HEK293 (cell line): ENCODE results near the gene PAQR6.
A peak's percentile ranks its signal among the peaks of the same experiment; 100 is the strongest.

Experiments used
- CTCF ChIA-PET: fragments of 350-600 bp; formaldehyde crosslinking; extraction: SDS; loops from one replicate; lab custom pipeline; 2021; ENCODE audit warnings: antibody characterized with exemption; lab: Yijun Ruan, JAX
- POLR2A ChIA-PET: fragments of 300-600 bp; formaldehyde crosslinking; extraction: SDS; loops from one replicate; lab custom pipeline; 2020; ENCODE audit warnings: antibody characterized with exemption, inconsistent platforms; lab: Yijun Ruan, JAX
- H3K27ac ChIP-seq: fragments of 200-500 bp; sonication (Bioruptor generic); 2 replicates; pipeline ENCODE4 v1.5.1; 2014; ENCODE audit warnings: low read depth, low read length, control low read depth, inconsistent platforms; ENCODE audit errors: extremely low read depth
- H3K36me3 ChIP-seq, 2 experiments: fragments of 200-500 bp in 1 of 2; sonication (Bioruptor generic) in 1 of 2; 1 replicate in 1 of 2; 2 replicates in 1 of 2; pipeline ENCODE4 v1.5.1; 2014 to 2017; ENCODE audit warnings: inconsistent platforms in 2 of 2, low read length in 2 of 2; ENCODE audit not compliant: control insufficient read depth in 2 of 2, insufficient read depth in 1 of 2
- H3K4me1 ChIP-seq: fragments of 200-500 bp; sonication (Bioruptor generic); 2 replicates; pipeline ENCODE4 v1.5.1; 2014; ENCODE audit warnings: mild to moderate bottlenecking, low read length, inconsistent platforms; ENCODE audit not compliant: control insufficient read depth, insufficient read depth
- H3K4me3 ChIP-seq: 2 replicates; pipeline ENCODE4 v1.5.1; 2011; ENCODE audit warnings: low read depth, mild to moderate bottlenecking, control low read depth, low read length, moderate library complexity
- H3K9me3 ChIP-seq: fragments of 200-500 bp; sonication (Bioruptor generic); 2 replicates; pipeline ENCODE4 v1.5.1; 2014; ENCODE audit warnings: low read depth, low read length, inconsistent platforms; ENCODE audit not compliant: control insufficient read depth, insufficient read depth
- KLF1 ChIP-seq: fragments of 450-650 bp; formaldehyde crosslinking; IDR thresholded peaks from 2 replicates; pipeline ENCODE4 v1.5.1; 2016; ENCODE audit warnings: missing biosample characterization, missing genetic modification characterization
- SCRT2 ChIP-seq: fragments of 450-650 bp; formaldehyde crosslinking; IDR thresholded peaks from 2 replicates; pipeline ENCODE4 v1.5.1; 2016; ENCODE audit warnings: missing biosample characterization, missing genetic modification characterization
- ZBTB11 ChIP-seq: fragments of 450-650 bp; formaldehyde crosslinking; conservative IDR thresholded peaks from 2 replicates; pipeline ENCODE4 v1.5.1; 2016; ENCODE audit warnings: low read depth, missing biosample characterization, missing genetic modification characterization
- ZBTB44 ChIP-seq: fragments of 450-650 bp; IDR thresholded peaks from 2 replicates; pipeline ENCODE4 v1.5.1; 2018; ENCODE audit warnings: missing biosample characterization, mild to moderate bottlenecking, missing genetic modification characterization
- ZNF121 ChIP-seq: fragments of 450-650 bp; formaldehyde crosslinking; IDR thresholded peaks from 2 replicates; pipeline ENCODE4 v1.5.1; 2016; ENCODE audit warnings: missing biosample characterization, missing genetic modification characterization
- ZNF510 ChIP-seq: fragments of 450-650 bp; formaldehyde crosslinking; IDR thresholded peaks from 2 replicates; pipeline ENCODE4 v1.5.1; 2018; ENCODE audit warnings: mild to moderate bottlenecking, missing genetic modification characterization, missing biosample characterization; ENCODE audit not compliant: insufficient replicate concordance
- ZNF529 ChIP-seq: fragments of 450-650 bp; formaldehyde crosslinking; IDR thresholded peaks from 2 replicates; pipeline ENCODE4 v1.5.1; 2017; ENCODE audit warnings: missing genetic modification characterization, missing biosample characterization; ENCODE audit not compliant: insufficient replicate concordance
- ZNF544 ChIP-seq: fragments of 450-650 bp; formaldehyde crosslinking; IDR thresholded peaks from 2 replicates; pipeline ENCODE4 v1.5.0; 2017; ENCODE audit warnings: missing biosample characterization, missing genetic modification characterization
- ZNF580 ChIP-seq: fragments of 450-650 bp; formaldehyde crosslinking; IDR thresholded peaks from 2 replicates; pipeline ENCODE4 v1.5.1; 2016; ENCODE audit warnings: missing biosample characterization, missing genetic modification characterization
- ZNF610 ChIP-seq: fragments of 450-650 bp; formaldehyde crosslinking; IDR thresholded peaks from 2 replicates; pipeline ENCODE4 v1.5.1; 2016; ENCODE audit warnings: missing biosample characterization, missing genetic modification characterization, borderline replicate concordance
- ZNF76 ChIP-seq: fragments of 450-650 bp; formaldehyde crosslinking; IDR thresholded peaks from 2 replicates; pipeline ENCODE4; 2016; ENCODE audit warnings: low read depth, missing biosample characterization, missing genetic modification characterization, borderline replicate concordance
- ZNF830 ChIP-seq: fragments of 450-650 bp; IDR thresholded peaks from 2 replicates; pipeline ENCODE4 v1.5.0; 2018; ENCODE audit warnings: missing biosample characterization, missing genetic modification characterization, low read depth, mild to moderate bottlenecking, moderate library complexity
- ZXDB ChIP-seq: fragments of 450-650 bp; formaldehyde crosslinking; IDR thresholded peaks from 2 replicates; pipeline ENCODE4 v1.5.1; 2016; ENCODE audit warnings: missing biosample characterization, missing genetic modification characterization

PAQR6 gene

GRCh38 chr1:156268336-156268735 lies 20.5 kb upstream of the PAQR6 start:
- CTCF ChIA-PET = interaction anchor here (0.7 to 1.0 kb wide), 3 partner anchors 9 to 123 kb away, joined by 3 read pairs; no protein-coding TSS in a partner anchor
- Histone ChIP-seq H3K27ac (no peak overlapping the region), H3K36me3 (peaks cover 75 to 95% of the 10 kb centered on the region in 2 experiments), H3K4me3 (no peak overlapping the region), H3K9me3 (no peaks in the 10 kb centered on the region), H3K4me1 (no peaks in the 10 kb centered on the region)
- TF ChIP-seq ZBTB44 (tag by site-specific recombination) (no peak), ZNF529 (tag by site-specific recombination) (no peak)
- POLR2A ChIA-PET = interaction anchor here (1.2 kb wide), 1 partner anchor 15 kb away, joined by 4 read pairs; the partner anchor contains the start of gene SMG5

DNA sequence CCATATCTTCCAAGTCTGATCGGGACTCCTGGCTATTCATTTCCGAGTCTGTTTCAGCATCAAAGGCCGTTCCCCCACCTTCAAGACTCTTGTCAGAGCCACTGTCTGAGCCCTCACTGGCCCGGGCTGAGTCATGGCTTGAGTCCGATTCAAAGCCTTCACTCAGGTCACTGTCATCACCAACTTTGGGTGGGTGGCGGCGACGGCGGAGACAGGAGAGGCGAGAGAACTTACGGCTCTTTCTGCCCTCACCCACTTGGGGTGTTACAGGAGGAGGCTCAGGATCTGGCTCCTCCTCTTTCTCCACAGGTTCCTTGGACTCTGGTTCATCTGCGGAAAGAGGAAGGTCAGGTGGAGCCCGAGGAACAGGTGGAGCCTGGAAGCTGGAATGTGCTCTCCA lies 18.2 kb upstream of the PAQR6 start:
- H3K4me1 ChIP-seq = no peaks in the 10 kb centered on the region
- 0 out of 2 replicates have a peak, but pooled peaks have one; percentile 13 for TF ChIP-seq SCRT2 (tag by site-specific recombination)
- no peak for TF ChIP-seq ZNF510 (tag by site-specific recombination)
- TF ChIP-seq, all 188 proteins: peak for 1
- Histone ChIP-seq H3K36me3 (peaks cover 66 to 94% of the 10 kb centered on the region in 2 experiments), H3K4me3 (no peak overlapping the region), H3K27ac (no peak overlapping the region), H3K9me3 (no peaks in the 10 kb centered on the region)
- ChIA-PET CTCF (no interaction called here), POLR2A (no interaction called here)

GRCh38 chr1:156263288-156263655 lies 15.4 kb upstream of the PAQR6 start:
- CTCF ChIA-PET = interaction anchor here (0.8 kb wide), 1 partner anchor 17 kb away, joined by 3 read pairs; no protein-coding TSS in a partner anchor
- H3K4me1 ChIP-seq = no peaks in the 10 kb centered on the region
- TF ChIP-seq KLF1 (tag by site-specific recombination) (no peak), ZNF544 (tag by site-specific recombination) (no peak), ZNF76 (tag by site-specific recombination) (no peak), ZNF830 (tag by site-specific recombination) (no peak), ZNF580 (tag by site-specific recombination) (no peak), ZNF610 (tag by site-specific recombination) (no peak), ZXDB (tag by site-specific recombination) (no peak), ZBTB11 (tag by site-specific recombination) (no peak), ZNF121 (tag by site-specific recombination) (no peak)
- H3K9me3 ChIP-seq = no peaks in the 10 kb centered on the region
- POLR2A ChIA-PET = interaction anchor here (1.3 kb wide), 1 partner anchor 12 kb away, joined by 3 read pairs; no protein-coding TSS in a partner anchor
- peaks cover 66 to 97% of the 10 kb centered on the region in 2 experiments for H3K36me3 ChIP-seq
- H3K4me3 ChIP-seq = no peak overlapping the region
- no peak overlapping the region for H3K27ac ChIP-seq
